ENCODE results near the gene ESYT1. TPM values are rescaled to one million over a fixed set of nuclear protein-coding genes. Genes with fewer than 3 reads are reported as not detected.

The ESYT1 gene
- total and polyA plus RNA-seq, 9 of the 15 experiments (the other 6 are each of a cell fraction or from before 2014, with no cell fraction given): 132 to 420 (median 164) TPM

DNA sequence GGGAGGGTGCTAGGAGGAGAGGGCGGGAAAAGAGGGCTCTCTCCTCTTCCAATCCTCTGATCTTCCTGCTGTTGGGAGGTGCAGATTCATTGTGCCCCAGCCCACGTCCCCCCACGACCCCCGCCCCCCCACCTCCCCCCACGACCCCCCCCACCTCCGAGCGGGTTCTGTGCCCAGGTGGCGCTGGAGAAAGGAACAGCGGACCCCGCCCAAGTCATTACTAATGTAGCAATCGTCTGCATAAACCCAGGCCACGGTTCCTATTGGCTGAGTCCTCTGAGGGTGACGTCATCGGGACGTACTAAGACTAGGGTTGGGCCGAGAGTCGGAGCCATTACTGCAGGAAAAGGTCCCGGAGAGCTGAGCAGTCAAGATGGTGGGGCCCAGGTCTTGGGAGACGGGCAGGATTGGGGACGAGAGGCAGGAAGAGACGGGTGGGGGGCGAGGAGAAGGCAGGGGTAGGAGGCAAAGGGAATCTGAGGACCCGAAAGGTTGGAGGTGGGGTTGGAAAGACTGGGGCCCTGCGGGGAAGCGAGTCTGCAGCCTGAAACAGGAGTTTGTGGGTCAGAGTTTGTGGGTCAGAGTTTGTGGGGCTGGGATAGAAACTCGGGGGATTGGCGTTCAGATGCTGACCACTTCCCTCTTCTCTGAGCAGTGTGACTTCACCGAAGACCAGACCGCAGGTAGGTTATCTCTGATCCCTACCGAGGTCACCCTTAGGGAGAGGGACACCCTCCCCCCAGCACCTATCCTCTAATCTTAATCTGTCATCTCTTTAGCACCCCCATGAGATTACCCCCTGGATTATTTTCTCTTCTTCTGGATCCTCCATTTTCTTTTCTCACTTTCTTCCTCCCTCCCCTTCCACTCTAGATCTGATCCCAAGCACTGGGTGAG lies 30.2 kb downstream of the ESYT1 start, which contains the start of gene MYL6 (continued):
- peak; percentile 31 for TF ChIP-seq PRPF4 (IDR thresholded peaks at IDR 0.05; ENCODE audit: insufficient read depth, low read depth, low read length, poor library complexity, severe bottlenecking)
- TF ChIP-seq WHSC1 (IDR thresholded peaks at IDR 0.05; ENCODE audit: low read length): no peak
- TF ChIP-seq RFX5 (IDR thresholded peaks at IDR 0.05; ENCODE audit: low read depth, low read length): no peak
- no peak for TF ChIP-seq RBM39 (optimal IDR thresholded peaks at IDR 0.05; ENCODE audit: low read depth, low read length)
- no peak for TF ChIP-seq ZNF699 (CRISPR knock-in tag; IDR thresholded peaks at IDR 0.05; ENCODE audit: insufficient replicate concordance)
- TF ChIP-seq HNRNPLL (IDR thresholded peaks at IDR 0.05; ENCODE audit: low read depth, low read length, poor library complexity, severe bottlenecking): no peak
- peak; percentile 96 for TF ChIP-seq TAF1 (IDR thresholded peaks at IDR 0.05; ENCODE audit: control insufficient read depth, extremely low read depth, insufficient read depth, low read length, severe bottlenecking)
- TF ChIP-seq ZNF212 (CRISPR knock-in tag; IDR thresholded peaks at IDR 0.05): no peak
- TF ChIP-seq XRCC3 (IDR thresholded peaks at IDR 0.05): no peak
- TF ChIP-seq AFF4 (CRISPR knock-in tag; IDR thresholded peaks at IDR 0.05): peak; percentile 78
- no peak; a peak in 1 of 4 replicates for TF ChIP-seq RCOR1 (IDR thresholded peaks at IDR 0.05; ENCODE audit: borderline replicate concordance in 1 of 2, low read depth in 2 of 2, low read length in 2 of 2)
- TF ChIP-seq TEAD1 (CRISPR knock-in tag; IDR thresholded peaks at IDR 0.05): no peak; a peak in 1 of 4 replicates
- TF ChIP-seq ZNF175 (CRISPR knock-in tag; IDR thresholded peaks at IDR 0.05; ENCODE audit: low read depth): peak; percentile 84; the same call in 1 of the 2 replicates
- TF ChIP-seq HNRNPUL1 (IDR thresholded peaks at IDR 0.05; ENCODE audit: low read length): no peak
- no peak for TF ChIP-seq BRF1 (IDR thresholded peaks at IDR 0.05; ENCODE audit: borderline replicate concordance, extremely low read depth, insufficient read length)

Measured in K562 (cell line).